PFSK-1 (cell line): ENCODE data around the gene ELAC2.

Experiments used
- FOXP2 ChIP-seq: optimal IDR thresholded peaks from 2 replicates; pipeline ENCODE3; 2011; ENCODE audit warnings: borderline replicate concordance, control low read depth, inconsistent platforms; ENCODE audit not compliant: insufficient read depth; ENCODE audit errors: extremely low read length, extremely low read depth
- POLR2AphosphoS5 ChIP-seq: IDR thresholded peaks from 2 replicates; pipeline ENCODE4 v1.6.1; 2012; ENCODE audit warnings: low read depth, mild to moderate bottlenecking, control low read depth, low read length, moderate library complexity
- SIN3A ChIP-seq: IDR thresholded peaks from 2 replicates; pipeline ENCODE4 v1.6.1; 2012; ENCODE audit warnings: mild to moderate bottlenecking, low read length, moderate library complexity, borderline replicate concordance; ENCODE audit not compliant: insufficient read depth
- TAF1 ChIP-seq: IDR thresholded peaks from 2 replicates; pipeline ENCODE4 v1.6.1; 2012; ENCODE audit warnings: low read length, control low read depth, borderline replicate concordance; ENCODE audit not compliant: insufficient read depth
- TF ChIP-seq, protein P1 (sequence below), 2 experiments: IDR thresholded peaks; 2 replicates each; pipeline versions ENCODE4 v1.6.1 to v1.8.0; 2011 to 2012; ENCODE audit warnings: low read depth in 2 of 2, low read length in 2 of 2, control low read depth in 1 of 2, inconsistent platforms in 1 of 2, mild to moderate bottlenecking in 1 of 2, moderate library complexity in 1 of 2; ENCODE audit not compliant: insufficient read depth in 1 of 2

DNA sequence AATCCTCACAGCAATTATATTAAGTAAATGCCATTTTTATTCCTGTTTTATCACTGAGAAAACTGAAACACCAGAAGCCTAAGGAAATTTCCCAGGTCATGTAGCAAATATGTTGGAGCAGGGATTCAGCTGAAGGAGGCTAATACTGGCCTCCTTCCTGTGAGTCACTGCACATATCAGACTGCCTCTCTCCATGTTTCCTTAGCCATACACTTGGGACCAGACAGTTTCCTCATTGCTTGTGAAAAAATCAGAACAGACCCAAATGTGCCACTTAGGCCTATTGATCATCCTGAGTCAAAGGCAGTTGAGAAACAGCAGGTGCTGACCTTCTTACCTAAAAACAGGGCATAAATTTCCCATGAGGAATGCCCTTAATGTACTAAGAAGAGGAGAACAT is 18.9 kb upstream of the ELAC2 start:
- TF ChIP-seq TAF1 (no peak), POLR2AphosphoS5 (no peak), SIN3A (no peak), FOXP2 (no peak)
- TF ChIP-seq, protein P1, sequence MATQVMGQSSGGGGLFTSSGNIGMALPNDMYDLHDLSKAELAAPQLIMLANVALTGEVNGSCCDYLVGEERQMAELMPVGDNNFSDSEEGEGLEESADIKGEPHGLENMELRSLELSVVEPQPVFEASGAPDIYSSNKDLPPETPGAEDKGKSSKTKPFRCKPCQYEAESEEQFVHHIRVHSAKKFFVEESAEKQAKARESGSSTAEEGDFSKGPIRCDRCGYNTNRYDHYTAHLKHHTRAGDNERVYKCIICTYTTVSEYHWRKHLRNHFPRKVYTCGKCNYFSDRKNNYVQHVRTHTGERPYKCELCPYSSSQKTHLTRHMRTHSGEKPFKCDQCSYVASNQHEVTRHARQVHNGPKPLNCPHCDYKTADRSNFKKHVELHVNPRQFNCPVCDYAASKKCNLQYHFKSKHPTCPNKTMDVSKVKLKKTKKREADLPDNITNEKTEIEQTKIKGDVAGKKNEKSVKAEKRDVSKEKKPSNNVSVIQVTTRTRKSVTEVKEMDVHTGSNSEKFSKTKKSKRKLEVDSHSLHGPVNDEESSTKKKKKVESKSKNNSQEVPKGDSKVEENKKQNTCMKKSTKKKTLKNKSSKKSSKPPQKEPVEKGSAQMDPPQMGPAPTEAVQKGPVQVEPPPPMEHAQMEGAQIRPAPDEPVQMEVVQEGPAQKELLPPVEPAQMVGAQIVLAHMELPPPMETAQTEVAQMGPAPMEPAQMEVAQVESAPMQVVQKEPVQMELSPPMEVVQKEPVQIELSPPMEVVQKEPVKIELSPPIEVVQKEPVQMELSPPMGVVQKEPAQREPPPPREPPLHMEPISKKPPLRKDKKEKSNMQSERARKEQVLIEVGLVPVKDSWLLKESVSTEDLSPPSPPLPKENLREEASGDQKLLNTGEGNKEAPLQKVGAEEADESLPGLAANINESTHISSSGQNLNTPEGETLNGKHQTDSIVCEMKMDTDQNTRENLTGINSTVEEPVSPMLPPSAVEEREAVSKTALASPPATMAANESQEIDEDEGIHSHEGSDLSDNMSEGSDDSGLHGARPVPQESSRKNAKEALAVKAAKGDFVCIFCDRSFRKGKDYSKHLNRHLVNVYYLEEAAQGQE (IDR thresholded peaks at IDR 0.05; ENCODE audit: insufficient read depth in 1 of 2, low read depth in 2 of 2, low read length in 2 of 2): no peak
